Ramos (cell line): ENCODE results near the gene OTX2.

Experiments used
- in situ Hi-C: fragments of 300-500 bp; cut with MboI; formaldehyde crosslinking; loops from one replicate; pipeline ENCODE4 v1.14.3; 2022; ENCODE audit warnings: low sequenced_read_pairs; ENCODE audit not compliant: unreplicated experiment

OTX2 gene

DNA sequence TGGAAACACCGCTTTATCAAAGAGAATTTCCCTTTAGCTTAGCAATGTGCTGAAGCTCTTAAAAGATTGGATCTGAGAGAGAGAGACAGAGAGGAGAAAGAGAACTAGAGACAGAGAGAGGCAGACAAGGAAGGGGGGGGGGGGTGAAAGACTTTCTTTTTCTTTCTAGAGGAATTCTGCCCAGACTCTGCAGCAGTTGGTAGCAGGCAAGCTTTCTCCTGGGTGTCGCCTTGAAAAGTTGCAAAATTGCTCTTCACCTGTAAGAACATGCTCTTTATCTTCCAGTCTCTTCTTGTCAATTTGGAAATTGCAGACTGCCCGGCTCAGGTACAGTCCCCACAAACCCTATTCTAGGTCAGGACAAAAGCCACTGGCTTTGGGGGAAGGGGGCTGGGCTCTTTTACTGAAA lies 2.9 kb upstream of the OTX2 start:
- in situ Hi-C loops, result no loop called here

GRCh38 chr14:56812364-56813141 lies 2.3 kb upstream of the OTX2 start:
- in situ Hi-C loops, result no loop called here

DNA sequence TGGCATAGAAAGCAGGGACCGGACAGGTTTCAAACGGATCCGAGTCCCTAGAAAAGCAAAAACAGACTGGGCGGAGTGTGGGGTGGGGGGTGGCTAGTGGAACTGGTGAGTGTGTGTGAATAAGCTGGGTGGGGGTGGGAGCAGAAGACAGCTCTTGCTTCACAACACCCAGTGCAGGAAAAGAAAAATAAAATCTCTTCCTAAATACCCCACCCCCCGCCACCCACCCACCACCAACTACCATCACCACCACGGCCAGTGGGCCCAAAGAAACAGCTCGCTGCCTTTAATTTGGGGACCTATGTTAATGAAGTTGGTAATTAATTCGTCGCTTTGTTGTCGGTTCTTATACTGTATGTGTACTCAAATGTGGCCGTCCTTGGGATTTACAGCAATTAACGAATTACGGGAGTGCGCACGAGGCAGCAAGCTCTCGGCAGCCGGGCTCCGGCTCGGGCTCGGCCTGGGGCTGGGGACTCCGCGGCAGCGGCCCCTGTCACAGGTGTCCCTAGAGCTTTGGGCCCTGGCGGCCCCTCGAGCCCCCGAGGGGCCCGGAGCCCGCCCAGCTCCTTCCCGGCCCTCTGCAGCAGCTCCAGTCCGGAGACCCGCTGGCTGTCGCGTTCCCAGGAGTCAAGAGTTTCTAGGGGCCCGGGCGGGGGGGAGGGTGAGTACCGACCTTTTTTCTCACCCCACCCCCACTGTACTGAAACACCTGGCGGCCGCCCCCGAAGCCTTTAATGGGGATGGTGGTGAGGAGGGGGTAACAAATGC lies 1.5 kb upstream of the OTX2 start:
- in situ Hi-C loops, result no loop called here

DNA sequence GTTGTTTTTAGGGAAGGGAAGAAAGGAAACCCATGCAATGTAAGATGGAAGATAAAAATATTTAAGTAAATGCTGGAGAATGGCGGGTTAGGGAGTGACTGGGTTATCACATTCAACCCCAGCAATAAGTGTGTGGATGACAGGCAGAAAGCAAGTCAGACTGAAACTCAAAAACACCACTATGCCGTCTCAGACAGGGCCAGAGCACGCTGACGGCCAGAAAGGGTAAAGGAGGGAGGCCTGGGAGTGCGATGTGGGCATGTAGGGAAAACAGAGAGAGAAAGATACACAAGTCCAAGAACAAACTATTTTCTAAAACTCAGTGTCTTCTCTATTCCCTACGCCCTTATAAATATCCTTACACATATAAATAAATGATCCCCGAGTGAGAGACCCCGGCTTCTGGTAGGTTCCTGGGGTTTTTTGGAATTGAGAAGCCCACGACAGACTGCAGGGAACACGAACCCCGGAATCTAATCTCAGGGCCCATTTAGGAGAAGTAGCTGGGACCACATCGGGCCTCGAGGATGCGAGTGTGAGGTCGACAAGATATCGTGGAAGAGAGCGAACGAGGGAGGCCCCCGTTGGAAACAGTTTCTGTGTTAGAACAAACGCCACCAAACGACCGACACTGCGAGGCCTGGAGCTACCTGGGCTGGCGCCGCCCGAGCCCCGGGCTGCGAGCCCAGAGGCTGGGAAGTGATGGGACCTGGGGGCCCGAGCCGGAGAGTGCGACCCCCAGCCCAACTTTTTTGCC lies 735 bp upstream of the OTX2 start:
- in situ Hi-C loops, result no loop called here

DNA sequence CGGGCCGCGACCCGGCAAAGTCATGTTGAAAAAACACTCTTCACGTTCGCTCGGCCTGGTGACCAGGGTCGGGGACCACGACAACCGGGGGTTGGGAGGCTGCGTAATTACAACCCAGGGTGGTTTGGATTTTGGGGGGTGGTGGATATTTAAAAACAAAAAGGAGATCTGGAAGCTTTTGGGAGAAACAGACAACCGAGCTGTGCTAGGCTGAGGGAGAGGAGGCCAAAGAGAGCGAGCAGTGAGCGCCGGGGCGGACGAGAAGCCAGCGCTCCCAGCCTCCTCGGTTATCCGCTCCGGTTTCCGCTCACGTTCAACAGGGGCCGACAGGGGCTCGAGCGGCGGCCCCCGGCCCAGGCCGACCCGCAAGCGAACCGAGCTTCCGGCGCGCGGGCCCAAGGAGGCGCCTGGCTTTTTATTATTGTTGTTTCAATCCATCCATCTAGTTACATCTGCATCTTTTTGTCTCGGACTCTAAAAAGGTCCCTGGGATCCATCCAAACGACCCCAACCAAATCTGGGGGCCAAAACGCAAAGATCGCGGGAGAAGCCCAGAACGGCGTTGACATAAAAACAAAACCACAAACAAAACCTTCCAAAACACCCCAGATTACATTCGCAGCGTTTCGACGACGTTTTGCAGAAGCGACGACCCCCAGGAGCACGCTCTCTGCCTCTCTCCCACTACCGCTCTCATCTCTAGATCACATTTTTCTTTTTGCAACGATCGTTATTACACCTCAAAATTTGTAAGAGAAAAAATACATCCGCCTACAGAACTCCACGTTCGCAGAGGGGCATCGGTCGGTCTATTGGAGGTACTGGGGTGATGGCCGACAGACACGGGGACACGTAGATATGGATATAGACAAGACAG lies 771 bp downstream of the OTX2 start:
- in situ Hi-C loops, result no loop called here

DNA sequence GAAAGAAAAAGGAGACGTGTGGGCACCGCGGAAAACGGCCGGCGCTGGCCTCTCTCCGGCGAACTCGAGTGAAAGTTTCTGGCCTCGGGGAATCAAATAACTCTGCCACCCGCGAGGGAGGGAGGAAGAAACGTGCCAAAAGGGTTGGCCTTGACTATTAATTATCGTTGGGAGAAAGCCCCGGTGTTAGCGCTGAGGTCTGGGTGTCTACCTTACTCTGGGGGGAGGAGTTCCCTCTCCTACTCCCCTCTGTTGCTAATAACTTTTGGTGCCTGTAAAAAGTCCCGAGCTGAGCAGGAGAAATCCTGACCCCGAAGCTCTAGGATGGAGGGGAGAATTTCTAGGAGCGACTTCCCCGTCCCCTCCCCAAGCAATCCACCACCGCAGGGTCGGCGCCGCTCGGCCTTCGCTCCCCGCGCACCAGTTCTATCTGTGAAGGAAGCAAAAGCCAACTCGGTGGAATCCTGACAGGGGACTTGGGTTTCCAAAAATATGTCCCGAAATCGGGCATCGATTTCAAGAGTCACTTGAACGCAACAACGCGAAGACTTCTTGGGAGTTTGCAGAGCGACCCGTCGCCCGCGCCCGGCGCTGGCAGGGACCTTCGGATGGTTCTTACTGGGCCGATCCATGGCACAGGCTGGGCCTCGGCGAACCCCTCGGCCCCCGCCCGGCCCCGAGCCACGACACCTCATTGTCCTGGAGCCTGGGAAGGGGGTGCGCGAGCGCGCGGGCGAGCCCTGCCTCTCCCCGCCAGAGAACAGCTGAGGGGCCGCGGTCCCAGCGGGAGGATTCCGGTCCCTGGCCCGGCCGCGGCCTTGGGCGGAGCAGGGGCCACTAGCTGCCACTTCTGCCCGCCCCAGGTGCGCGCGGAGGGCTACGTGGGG lies 1.7 kb downstream of the OTX2 start:
- in situ Hi-C loops, result no loop called here

- in situ Hi-C loops, result no loop called here
These were observed 2.2 kb downstream of the OTX2 start for GRCh38 chr14:56808110-56808382.

GRCh38 chr14:56807386-56808109 lies 2.7 kb downstream of the OTX2 start:
- in situ Hi-C loops, result no loop called here

DNA sequence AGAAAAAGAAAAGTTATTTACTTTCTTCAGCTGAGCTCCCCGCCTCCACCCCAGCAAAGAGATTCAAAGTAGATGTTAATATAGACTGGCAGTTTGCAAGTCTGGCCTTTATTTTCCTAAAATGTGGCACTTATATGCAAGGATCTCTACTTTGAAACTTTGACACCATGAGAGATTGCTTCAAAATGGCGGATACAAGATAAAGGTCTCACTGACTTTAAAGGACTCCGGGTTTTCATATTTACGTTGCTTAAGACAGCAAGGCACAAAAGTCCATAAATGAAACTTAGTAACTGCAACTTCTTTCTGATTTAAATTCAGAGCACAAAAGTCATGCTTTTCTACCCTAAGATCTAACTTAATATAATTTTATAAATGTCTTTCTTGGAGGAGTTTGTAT lies 3.5 kb downstream of the OTX2 start:
- in situ Hi-C loops, result no loop called here

- in situ Hi-C loops, result no loop called here
These were observed 4.1 kb downstream of the OTX2 start for GRCh38 chr14:56805992-56806727.

DNA sequence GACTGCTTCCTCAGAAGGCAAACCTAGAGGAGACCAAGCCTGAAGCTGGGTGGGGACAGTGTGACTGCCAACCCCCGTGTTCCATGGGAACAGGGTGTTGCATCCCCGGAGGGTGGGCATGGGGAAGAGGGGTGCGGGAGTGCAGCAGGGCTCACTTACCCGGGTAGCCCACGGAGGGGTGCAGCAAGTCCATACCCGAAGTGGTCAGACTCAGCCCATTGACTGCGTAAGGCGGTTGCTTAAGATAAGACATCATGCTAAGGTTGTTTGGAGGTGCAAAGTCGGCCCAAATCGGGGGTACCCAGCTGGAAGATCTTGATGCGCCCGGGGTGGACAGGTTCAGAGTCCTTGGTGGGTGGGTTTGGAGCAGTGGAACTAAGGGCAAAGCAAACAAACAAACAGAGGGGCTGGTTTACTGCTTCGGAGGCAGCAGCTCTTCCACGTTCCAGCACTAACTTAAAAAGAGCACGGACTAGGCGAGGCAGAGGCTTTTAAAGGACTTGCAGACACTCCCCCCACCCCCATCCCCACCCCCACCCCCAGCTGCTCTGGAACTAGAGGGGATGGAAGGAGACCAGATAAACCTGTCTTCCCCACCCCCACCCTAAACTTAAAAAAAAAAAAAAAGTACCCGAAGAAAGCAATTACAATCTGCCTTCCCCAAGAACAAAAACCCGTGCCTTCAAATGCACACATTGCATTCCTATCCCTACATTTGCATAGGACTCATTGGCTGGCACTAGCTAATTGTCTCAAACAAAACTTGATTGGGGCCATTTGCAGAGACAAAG lies 4.9 kb downstream of the OTX2 start:
- in situ Hi-C loops, result no loop called here

- in situ Hi-C loops, result no loop called here
These were observed 6.3 kb downstream of the OTX2 start for GRCh38 chr14:56803816-56804535.

DNA sequence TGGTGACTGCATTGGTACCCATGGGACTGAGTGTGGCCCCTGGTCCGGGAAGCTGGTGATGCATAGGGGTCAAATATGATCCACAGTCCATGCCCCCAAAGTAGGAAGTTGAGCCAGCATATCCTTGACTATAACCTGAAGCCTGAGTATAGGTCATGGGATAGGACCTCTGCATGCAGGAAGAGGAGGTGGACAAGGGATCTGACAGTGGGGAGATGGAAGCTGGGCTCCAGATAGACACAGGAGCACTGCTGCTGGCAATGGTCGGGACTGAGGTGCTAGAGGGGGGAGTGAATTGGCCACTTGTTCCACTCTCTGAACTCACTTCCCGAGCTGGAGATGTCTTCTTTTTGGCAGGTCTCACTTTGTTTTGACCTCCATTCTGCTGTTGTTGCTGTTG lies 8.4 kb downstream of the OTX2 start:
- in situ Hi-C loops, result no loop called here

DNA sequence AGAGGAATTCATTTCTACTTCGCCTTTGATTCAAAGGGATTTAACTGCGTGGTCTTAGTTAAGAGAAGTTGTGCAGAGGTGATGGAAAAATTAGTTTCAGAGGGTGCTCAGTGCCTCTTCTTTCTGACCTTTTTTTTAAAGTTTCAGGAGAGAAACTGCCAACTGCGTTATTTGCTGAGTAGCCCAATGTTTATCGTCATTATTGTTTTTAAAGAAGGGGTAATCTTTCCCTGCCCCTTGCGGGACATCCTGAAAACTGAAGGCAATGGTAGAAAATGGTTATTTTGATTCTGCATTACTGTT lies 11.0 kb downstream of the OTX2 start:
- in situ Hi-C loops, result no loop called here

GRCh38 chr14:56798447-56799342 lies 11.6 kb downstream of the OTX2 start:
- in situ Hi-C loops, result no loop called here
